Mesothelial cell of epicardium (in vitro differentiated cells): ENCODE measurements around the gene CDH18. TPM values are rescaled to one million over a fixed set of nuclear protein-coding genes. Genes with fewer than 3 reads are reported as not detected.

ENCODE experiments used
- DNase-seq, 2 experiments: peaks; one replicate each; pipeline ENCODE4 v3.0.0; 2021; ENCODE audit warnings: low spot score in 2 of 2; ENCODE audit not compliant: unreplicated experiment in 2 of 2
- H3K27ac Mint-ChIP-seq: 2 replicates; pipeline ENCODE4 v1.8.0; 2021; ENCODE audit warnings: mixed read lengths
- H3K27me3 Mint-ChIP-seq: 2 replicates; pipeline ENCODE4 v1.8.0; 2021; ENCODE audit warnings: low read depth, mixed read lengths
- H3K36me3 Mint-ChIP-seq: 2 replicates; pipeline ENCODE4 v1.8.0; 2021; ENCODE audit warnings: mixed read lengths
- H3K4me1 Mint-ChIP-seq: 2 replicates; pipeline ENCODE4 v1.8.0; 2021; ENCODE audit warnings: mixed read lengths
- H3K4me3 Mint-ChIP-seq: 2 replicates; pipeline ENCODE4 v1.8.0; 2021; ENCODE audit warnings: mild to moderate bottlenecking, moderate library complexity, mixed read lengths
- H3K9me3 Mint-ChIP-seq: 2 replicates; pipeline ENCODE4 v1.8.0; 2021; ENCODE audit warnings: mixed read lengths
- CTCF ChIP-seq: fragments of 200-600 bp; sonication (generic); IDR thresholded peaks from one replicate; pipeline ENCODE4 v1.5.0; 2021; ENCODE audit warnings: antibody characterized with exemption; ENCODE audit not compliant: unreplicated experiment
- total RNA-seq: library from RNA; stranded (reverse); gene quantifications from 3 replicates; pipeline ENCODE4 v1.2.1, GENCODE V29; 2021

The CDH18 gene
- total RNA-seq, 1 donor from 2014 or later = 2.1 TPM

GRCh38 chr5:20028506-20028905 is 40.5 kb upstream of the CDH18 start:
- Mint-ChIP-seq H3K27ac (no peak overlapping the region), H3K9me3 (no peaks in the 10 kb centered on the region), H3K36me3 (no peaks in the 10 kb centered on the region), H3K4me1 (peaks cover 42% of the 10 kb centered on the region), H3K4me3 (no peak overlapping the region), H3K27me3 (no peaks in the 10 kb centered on the region)
- DNase-seq = no peak
- TF ChIP-seq CTCF = no peak

GRCh38 chr5:20023686-20024180 is 35.7 kb upstream of the CDH18 start:
- DNase-seq = no peak
- Mint-ChIP-seq H3K36me3 (peaks cover 7% of the 10 kb centered on the region), H3K9me3 (peaks cover 20% of the 10 kb centered on the region), H3K4me1 (peaks cover 12% of the 10 kb centered on the region), H3K27me3 (no peaks in the 10 kb centered on the region), H3K27ac (no peak overlapping the region), H3K4me3 (no peak overlapping the region)
- TF ChIP-seq CTCF = no peak

- Mint-ChIP-seq H3K4me1 (peaks cover 2% of the 10 kb centered on the region), H3K36me3 (peaks cover 7% of the 10 kb centered on the region), H3K27me3 (no peaks in the 10 kb centered on the region), H3K9me3 (peaks cover 34% of the 10 kb centered on the region), H3K27ac (no peak overlapping the region), H3K4me3 (no peak overlapping the region)
- TF ChIP-seq CTCF = no peak
- DNase-seq = no peak
These were observed 32.2 kb upstream of the CDH18 start for GRCh38 chr5:20020247-20020646.

- DNase-seq = no peak
- Mint-ChIP-seq H3K9me3 (peaks cover 40% of the 10 kb centered on the region), H3K4me1 (no peaks in the 10 kb centered on the region), H3K4me3 (no peak overlapping the region), H3K36me3 (peaks cover 7% of the 10 kb centered on the region), H3K27ac (no peak overlapping the region), H3K27me3 (no peaks in the 10 kb centered on the region)
- TF ChIP-seq CTCF = no peak
These were observed 29.0 kb upstream of the CDH18 start for GRCh38 chr5:20017021-20017420.

DNA sequence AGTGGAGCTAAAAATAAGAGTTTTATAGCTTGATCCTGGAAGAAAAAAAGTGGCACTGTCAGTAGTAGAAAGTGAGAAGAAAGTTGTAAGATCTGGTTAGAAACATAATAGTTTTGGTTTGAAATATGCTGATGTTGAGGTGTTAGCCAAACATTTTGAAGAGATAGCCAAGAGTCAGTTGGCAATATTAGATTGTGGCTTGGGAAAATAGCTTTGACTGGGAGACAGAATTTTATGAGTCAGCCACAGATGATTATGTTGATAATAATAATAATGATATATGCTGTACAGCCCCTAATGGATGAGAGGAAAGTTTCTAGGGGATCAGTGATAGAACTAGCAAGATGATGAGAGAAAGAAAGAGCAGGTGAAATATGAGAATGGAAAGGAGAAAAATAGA is 12.4 kb upstream of the CDH18 start:
- Mint-ChIP-seq H3K4me3 (no peak overlapping the region), H3K27ac (no peak overlapping the region), H3K36me3 (no peaks in the 10 kb centered on the region), H3K4me1 (no peaks in the 10 kb centered on the region), H3K27me3 (no peaks in the 10 kb centered on the region), H3K9me3 (peaks cover 4% of the 10 kb centered on the region)
- TF ChIP-seq CTCF = no peak
- no peak for DNase-seq

DNA sequence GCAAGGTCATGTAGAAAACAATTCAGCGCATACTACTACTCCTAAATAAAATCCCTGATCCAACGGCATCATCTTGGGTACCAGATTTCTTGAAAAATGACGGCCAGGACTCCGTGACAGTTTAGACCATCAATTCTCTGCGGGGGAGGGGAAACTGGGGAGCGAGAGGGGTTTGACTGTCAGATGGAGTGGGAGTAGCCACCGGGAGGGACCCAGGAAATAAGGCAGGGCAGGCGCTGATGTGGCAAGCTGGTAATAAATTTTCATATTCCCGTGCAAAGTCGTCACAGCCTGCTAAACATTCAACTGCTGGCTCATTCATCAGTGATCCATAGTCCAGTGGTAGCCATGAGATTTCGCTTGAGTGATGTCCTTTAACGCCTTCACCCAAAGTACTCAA is 457 bp upstream of the CDH18 start:
- H3K4me3 Mint-ChIP-seq = peak overlapping the region; percentile 68
- H3K9me3 Mint-ChIP-seq = no peaks in the 10 kb centered on the region
- peaks cover 32% of the 10 kb centered on the region for H3K27me3 Mint-ChIP-seq
- H3K27ac Mint-ChIP-seq = no peak overlapping the region
- no peak for TF ChIP-seq CTCF
- DNase-seq = no peak
- H3K36me3 Mint-ChIP-seq = no peaks in the 10 kb centered on the region
- H3K4me1 Mint-ChIP-seq = peaks cover 14% of the 10 kb centered on the region
